Endothelial cell of coronary artery (primary cell): ENCODE measurements around the gene IL5RA. TPM values are rescaled to one million over a fixed set of nuclear protein-coding genes. Genes with fewer than 3 reads are reported as not detected.

ENCODE experiments used
- total RNA-seq: library from RNA; depleted of rRNA; stranded (reverse); fragments of >200 nt; gene quantifications from 2 replicates; pipeline ENCODE4 v1.2.3, GENCODE V29; 2014

The IL5RA gene
- not detected in 2 replicates for total RNA-seq

GRCh38 chr3:3110299-3110630 is at the start of gene IL5RA:
Gene IL5RA (minus strand): TSS chr3:3110374. CDS start chr3:3104984, 5,390 bp downstream.

GRCh38 chr3:3126477-3127431 is 16.6 kb upstream of the IL5RA start, which contains the start of gene TRNT1:
Gene TRNT1 (plus strand): TSS chr3:3126940. CDS start chr3:3129041, 2,101 bp downstream.

Other genes starting within 250 kb of the IL5RA start
- gene TRNT1, start 16.6 kb upstream of the IL5RA start, total RNA-seq, result 21.8 and 28.5 TPM in 2 replicates
- gene CRBN, start 69.3 kb upstream of the IL5RA start, total RNA-seq, result 59.8 and 74.0 TPM in 2 replicates